GM12864 (cell line): Measurements from ENCODE around the gene ARFGEF3.

Experiments
- DNase-seq: peaks from one replicate; pipeline ENCODE4 v3.0.0-alpha.2; 2011; ENCODE audit warnings: low read depth
- H3K4me3 ChIP-seq: 2 replicates; pipeline ENCODE4 v1.5.1; 2011; ENCODE audit warnings: mild to moderate bottlenecking, low read depth, low read length, control low read depth
- TF ChIP-seq, protein P1 (sequence below): IDR thresholded peaks from 2 replicates; pipeline ENCODE4 v1.5.1; 2011; ENCODE audit warnings: low read depth, mild to moderate bottlenecking, moderate library complexity, low read length, control low read depth, inconsistent platforms; ENCODE audit errors: missing control alignments

The ARFGEF3 gene

DNA sequence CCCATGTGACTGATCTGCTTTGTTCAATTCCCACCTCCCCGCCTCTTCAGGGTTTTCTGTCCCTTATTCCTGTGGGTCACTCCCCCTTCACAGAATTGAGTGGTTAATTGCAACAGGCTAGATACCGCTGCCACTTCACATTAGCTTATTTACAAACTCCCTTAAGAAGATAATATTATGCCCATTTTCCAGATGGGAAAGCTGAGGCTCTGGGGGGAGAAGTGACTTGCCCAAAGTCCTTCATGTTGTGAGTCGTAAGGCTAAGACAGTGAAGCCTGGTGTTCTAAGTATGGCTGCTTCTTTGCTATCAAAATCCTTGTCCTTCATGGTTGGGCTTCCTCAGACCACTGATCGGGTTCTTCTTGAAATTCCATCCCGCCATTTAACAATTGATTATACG, 96.5 kb downstream of the ARFGEF3 start:
- DNase-seq, result no peak
- TF ChIP-seq, protein P1, sequence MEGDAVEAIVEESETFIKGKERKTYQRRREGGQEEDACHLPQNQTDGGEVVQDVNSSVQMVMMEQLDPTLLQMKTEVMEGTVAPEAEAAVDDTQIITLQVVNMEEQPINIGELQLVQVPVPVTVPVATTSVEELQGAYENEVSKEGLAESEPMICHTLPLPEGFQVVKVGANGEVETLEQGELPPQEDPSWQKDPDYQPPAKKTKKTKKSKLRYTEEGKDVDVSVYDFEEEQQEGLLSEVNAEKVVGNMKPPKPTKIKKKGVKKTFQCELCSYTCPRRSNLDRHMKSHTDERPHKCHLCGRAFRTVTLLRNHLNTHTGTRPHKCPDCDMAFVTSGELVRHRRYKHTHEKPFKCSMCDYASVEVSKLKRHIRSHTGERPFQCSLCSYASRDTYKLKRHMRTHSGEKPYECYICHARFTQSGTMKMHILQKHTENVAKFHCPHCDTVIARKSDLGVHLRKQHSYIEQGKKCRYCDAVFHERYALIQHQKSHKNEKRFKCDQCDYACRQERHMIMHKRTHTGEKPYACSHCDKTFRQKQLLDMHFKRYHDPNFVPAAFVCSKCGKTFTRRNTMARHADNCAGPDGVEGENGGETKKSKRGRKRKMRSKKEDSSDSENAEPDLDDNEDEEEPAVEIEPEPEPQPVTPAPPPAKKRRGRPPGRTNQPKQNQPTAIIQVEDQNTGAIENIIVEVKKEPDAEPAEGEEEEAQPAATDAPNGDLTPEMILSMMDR, result no peak
- no peak overlapping the region for H3K4me3 ChIP-seq

DNA sequence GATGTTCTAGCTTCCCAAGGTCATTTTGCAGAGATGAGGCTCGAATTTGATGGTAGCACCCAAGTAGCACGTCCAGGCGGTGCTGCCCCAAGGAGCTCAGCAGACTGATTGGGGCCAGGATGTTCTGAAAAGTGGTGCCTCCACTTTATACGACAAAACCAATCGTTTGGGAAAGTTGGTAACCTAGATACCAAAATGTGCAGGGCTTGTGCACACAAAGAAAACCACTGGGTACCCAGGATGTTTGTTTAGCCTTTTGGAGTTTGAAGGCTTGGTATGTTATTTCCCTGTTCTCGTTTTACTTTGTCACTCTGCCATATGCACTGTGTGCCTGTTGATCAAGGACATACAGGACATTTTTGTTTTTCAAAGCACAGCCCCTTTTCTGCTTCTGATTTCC, 97.3 kb downstream of the ARFGEF3 start:
- no peak overlapping the region for H3K4me3 ChIP-seq
- no peak for DNase-seq
- TF ChIP-seq, protein P1, result no peak

GRCh38 chr6:138261116-138261780, 99.5 kb downstream of the ARFGEF3 start:
- no peak overlapping the region for H3K4me3 ChIP-seq
- TF ChIP-seq, protein P1, result no peak
- no peak for DNase-seq

DNA sequence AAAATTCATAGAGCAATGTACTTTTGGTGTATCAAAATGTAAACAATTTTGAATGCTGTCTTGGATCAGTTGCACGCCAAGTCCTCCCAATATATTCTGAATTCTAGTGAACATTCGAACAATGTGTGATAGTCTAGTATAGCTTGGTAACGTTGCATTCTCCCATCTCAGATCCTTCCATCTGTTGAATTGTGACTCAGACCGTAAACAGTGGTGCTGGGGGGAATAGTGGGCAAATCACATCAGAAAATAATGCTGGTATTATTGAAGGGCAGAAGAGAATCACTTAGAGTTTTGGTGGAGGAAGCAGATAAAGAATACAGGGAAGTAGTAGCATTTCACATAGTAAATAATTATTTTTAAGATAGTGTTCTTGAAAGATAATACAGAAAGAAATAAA, 102.2 kb downstream of the ARFGEF3 start:
- no peak overlapping the region for H3K4me3 ChIP-seq
- TF ChIP-seq, protein P1, result no peak
- DNase-seq, result no peak

GRCh38 chr6:138264372-138264880, 102.7 kb downstream of the ARFGEF3 start:
- TF ChIP-seq, protein P1, result no peak
- DNase-seq, result no peak
- no peak overlapping the region for H3K4me3 ChIP-seq

DNA sequence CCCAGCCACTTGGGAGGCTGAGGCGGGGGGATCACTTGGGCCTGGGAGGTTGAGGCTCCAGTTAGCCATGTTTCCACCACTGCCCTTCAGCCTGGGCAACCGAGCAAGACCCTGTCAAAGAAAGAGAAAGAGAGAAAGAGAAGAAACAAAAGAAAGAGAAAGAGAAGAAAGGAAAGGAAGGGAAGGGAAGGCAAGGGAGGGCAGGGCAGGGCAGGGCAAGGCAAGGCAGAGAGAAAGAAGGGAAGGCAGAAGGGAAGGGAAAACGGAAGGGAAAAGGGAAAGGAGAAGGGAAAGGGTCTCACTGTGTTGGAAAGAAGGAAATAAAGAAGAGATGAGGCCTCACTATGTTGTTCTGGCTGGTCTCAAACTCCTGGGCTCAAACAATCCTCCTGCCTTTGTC, 104.4 kb downstream of the ARFGEF3 start:
- TF ChIP-seq, protein P1, result no peak
- no peak for DNase-seq
- no peak overlapping the region for H3K4me3 ChIP-seq
